Breast epithelium (tissue), 3 donors: ENCODE results near the gene PKD1L1.

Source experiments
- CTCF ChIP-seq, 3 donors: fragments of 450-650 bp; IDR thresholded peaks; one replicate each; pipeline ENCODE4 v1.5.1; 2016 to 2017; ENCODE audit warnings: antibody characterized with exemption in 3 of 3, mild to moderate bottlenecking in 3 of 3, moderate library complexity in 3 of 3
- POLR2A ChIP-seq: fragments of 450-650 bp; IDR thresholded peaks from one replicate; pipeline ENCODE4 v1.6.1; 2016; ENCODE audit warnings: antibody characterized with exemption, mild to moderate bottlenecking, moderate library complexity
- POLR2AphosphoS5 ChIP-seq, 3 donors: sonication (generic); formaldehyde crosslinking; IDR thresholded peaks; one replicate each; pipeline ENCODE4 v1.6.1; 2017; ENCODE audit warnings: antibody characterized with exemption in 3 of 3

GRCh38 chr7:47938574-47939165, 9.6 kb downstream of the PKD1L1 start:
- TF ChIP-seq CTCF (IDR thresholded peaks at IDR 0.05): no peak
- no peak for TF ChIP-seq POLR2A
- TF ChIP-seq POLR2AphosphoS5 (IDR thresholded peaks at IDR 0.05): no peak
